LNCaP clone FGC (cell line): Measurements from ENCODE around the gene LRRFIP2.

ENCODE experiments used
- DNase-seq: peaks from one replicate; pipeline ENCODE4 v3.0.0-alpha.2; 2011; ENCODE audit warnings: low read depth
- H3K4me3 ChIP-seq: 2 replicates; pipeline ENCODE4 v1.5.1; 2011; ENCODE audit warnings: mild to moderate bottlenecking, low read depth, low read length, control low read depth
- TF ChIP-seq, protein P1 (sequence below): IDR thresholded peaks from 2 replicates; pipeline ENCODE4 v1.5.1; 2012; ENCODE audit warnings: mild to moderate bottlenecking; ENCODE audit not compliant: control insufficient read depth, insufficient read depth; ENCODE audit errors: extremely low read depth

Gene LRRFIP2

DNA sequence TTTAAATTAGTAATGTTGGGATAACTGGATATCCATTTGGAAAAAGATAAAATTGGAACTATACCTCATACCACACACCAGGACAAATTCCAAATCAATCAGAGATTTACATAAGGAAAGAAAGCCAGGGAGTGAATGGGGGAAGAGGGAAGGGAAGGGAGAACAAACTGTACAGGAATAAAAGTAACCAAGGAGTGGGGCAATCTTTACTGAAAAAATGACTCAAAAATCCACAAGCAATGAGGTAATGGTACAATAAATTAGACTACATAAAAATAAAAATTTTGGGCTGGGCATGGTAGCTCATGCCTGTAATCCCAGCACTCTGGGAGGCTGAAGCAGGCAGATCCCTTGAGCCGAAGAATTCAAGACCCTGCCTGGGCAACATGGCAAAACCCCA, 98.4 kb downstream of the LRRFIP2 start:
- H3K4me3 ChIP-seq: no peak overlapping the region
- TF ChIP-seq, protein P1, sequence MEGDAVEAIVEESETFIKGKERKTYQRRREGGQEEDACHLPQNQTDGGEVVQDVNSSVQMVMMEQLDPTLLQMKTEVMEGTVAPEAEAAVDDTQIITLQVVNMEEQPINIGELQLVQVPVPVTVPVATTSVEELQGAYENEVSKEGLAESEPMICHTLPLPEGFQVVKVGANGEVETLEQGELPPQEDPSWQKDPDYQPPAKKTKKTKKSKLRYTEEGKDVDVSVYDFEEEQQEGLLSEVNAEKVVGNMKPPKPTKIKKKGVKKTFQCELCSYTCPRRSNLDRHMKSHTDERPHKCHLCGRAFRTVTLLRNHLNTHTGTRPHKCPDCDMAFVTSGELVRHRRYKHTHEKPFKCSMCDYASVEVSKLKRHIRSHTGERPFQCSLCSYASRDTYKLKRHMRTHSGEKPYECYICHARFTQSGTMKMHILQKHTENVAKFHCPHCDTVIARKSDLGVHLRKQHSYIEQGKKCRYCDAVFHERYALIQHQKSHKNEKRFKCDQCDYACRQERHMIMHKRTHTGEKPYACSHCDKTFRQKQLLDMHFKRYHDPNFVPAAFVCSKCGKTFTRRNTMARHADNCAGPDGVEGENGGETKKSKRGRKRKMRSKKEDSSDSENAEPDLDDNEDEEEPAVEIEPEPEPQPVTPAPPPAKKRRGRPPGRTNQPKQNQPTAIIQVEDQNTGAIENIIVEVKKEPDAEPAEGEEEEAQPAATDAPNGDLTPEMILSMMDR: no peak

DNA sequence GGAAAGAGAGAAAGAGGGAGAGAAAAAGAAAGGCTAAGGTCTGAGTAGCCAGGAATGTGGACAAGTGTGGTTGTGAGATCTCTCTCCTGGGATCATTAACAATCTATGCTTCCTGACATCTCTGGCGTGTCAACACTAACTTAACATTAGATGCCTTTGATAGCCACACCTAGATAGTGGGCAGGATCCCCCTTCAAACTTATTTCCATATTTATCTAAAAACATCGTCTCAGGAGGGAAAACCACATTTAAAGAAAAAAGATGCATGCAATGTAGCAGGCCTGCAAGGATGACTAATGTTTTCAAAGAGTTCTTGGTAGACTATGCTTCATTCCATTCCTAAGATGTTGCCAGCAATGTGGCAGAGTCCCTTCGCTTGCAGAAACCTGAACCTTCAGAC, 100.2 kb downstream of the LRRFIP2 start:
- TF ChIP-seq, protein P1: no peak
- no peak for DNase-seq
- H3K4me3 ChIP-seq: no peak overlapping the region

More for the DNA sequence above, 98.4 kb downstream of the LRRFIP2 start:
- DNase-seq: no peak

DNA sequence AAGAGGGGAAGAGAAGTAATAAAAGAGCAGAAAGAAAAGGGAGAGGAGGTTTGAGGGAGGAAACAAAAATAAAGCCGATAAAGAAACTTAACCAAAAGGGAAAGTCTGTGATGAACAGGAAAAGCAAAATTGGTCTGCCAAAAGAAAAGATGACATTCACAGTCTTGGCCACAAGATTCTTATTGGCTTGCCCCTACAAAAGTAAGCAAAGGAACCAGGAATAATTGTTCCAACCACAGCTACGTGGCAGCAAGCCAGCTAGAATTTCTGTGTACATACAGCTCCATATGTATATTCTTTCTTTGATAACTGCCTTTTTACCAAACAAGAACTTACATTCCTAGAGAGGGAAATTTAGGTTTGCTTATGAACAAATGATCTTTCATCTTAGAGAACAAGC, 101.5 kb downstream of the LRRFIP2 start:
- peak overlapping the region; percentile 21; the same call in 1 of the 2 replicates for H3K4me3 ChIP-seq
- DNase-seq: peak; percentile 90
- TF ChIP-seq, protein P1: no peak

DNA sequence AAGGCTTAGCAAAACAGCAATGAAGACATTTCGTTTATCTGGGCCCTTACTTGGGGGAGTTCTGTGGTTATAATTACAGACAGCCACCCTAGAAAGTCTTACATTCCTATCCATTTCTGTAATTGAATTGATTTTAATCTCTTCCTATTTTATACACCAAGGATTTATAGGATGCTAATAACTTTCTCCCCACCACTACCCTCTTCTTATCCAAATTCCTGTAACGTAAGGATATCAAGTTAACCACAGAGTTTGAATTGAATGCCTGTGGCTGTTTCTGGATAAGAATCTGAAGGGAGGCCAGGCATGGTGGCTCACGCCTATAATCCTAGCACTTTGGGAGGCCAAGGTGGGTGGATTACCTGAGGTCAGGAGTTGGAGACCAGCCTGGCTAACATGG, 102.5 kb downstream of the LRRFIP2 start:
- no peak for DNase-seq
- TF ChIP-seq, protein P1: no peak
- no peak overlapping the region for H3K4me3 ChIP-seq

DNA sequence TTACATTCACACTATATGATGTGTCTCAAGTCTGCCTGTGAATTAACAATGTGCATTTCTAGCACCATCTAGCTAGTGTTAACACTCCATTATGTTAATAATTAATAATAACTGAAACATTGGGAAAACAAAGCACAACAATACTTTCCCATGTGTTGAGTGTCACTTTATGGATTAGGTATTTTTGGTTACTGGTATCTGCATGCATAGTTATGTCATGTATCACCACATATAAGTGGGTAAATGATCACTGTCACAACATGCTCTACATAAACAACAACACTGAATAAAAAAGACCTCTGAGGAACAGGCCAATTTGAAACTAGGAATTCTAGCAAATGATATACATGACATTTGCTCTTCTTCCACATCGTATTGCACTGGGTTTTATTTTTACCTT, 106.4 kb downstream of the LRRFIP2 start:
- no peak for DNase-seq
- TF ChIP-seq, protein P1: no peak
- H3K4me3 ChIP-seq: no peak overlapping the region

DNA sequence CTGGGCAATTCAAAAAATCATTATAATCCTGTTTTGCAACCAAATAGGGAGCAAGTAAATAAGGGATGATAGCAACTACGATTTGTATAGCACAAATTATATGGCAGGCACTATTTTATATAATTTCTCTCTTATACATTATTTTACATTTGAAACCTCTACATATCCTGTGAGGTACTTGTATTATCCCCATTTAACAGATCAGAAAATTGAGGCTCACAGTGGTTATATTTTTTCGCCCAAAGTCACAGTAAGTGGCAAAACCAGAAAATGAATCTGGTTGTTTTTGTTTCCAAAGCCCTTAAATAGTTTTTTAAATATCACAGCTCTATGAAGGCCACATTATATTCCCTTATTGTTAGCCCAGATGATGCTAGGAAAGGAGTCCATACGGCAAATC, 106.8 kb downstream of the LRRFIP2 start:
- TF ChIP-seq, protein P1: no peak
- DNase-seq: no peak

DNA sequence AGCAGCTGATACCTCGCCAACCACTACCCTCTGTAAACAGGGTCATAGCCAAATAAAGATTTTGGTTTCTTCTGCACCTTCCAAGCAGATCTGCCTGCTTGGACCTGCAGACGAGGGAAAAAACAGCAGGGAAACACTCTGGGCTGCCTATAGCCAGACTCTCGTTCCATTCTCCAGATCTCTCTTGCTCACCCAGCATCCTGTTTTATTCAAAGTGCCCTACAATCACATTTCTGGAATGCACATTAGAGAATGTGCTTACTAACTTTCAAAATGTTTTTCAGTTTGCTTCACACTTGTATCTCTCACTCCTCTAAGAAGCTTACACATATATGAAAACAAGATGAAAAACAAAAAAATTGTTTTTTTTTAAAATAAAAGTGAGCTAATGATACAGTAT, 109.6 kb downstream of the LRRFIP2 start:
- DNase-seq: no peak
- TF ChIP-seq, protein P1: no peak
- H3K4me3 ChIP-seq: no peak overlapping the region

More for the DNA sequence above, 106.8 kb downstream of the LRRFIP2 start:
- H3K4me3 ChIP-seq: no peak overlapping the region
